Activated T-helper 1 cell treated with anti-CD3 and anti-CD28 coated beads, Interleukin-12 subunit alpha, Interleukin-12 subunit beta, Interleukin-2, Interleukin-4 antibody, amounts not matched to agents 30 ng/mL and 10 ng/mL and 1 ng/mL, durations not matched to agents 14 hours and 24 hours and 36 hours (primary cell): ENCODE results near the gene RBM5. TPM values are rescaled to one million over a fixed set of nuclear protein-coding genes. Genes with fewer than 3 reads are reported as not detected.

Experiments
- DNase-seq: peaks from one replicate; pipeline ENCODE4 v3.0.0; 2021; ENCODE audit warnings: low spot score
- H3K27ac Mint-ChIP-seq: one replicate; pipeline ENCODE4 v1.8.0; 2021; ENCODE audit warnings: mild to moderate bottlenecking, mixed read lengths
- H3K27me3 Mint-ChIP-seq: one replicate; pipeline ENCODE4 v1.8.0; 2022; ENCODE audit warnings: mild to moderate bottlenecking, moderate library complexity, mixed read lengths; ENCODE audit not compliant: insufficient read depth
- H3K36me3 Mint-ChIP-seq: one replicate; pipeline ENCODE4 v1.8.0; 2021; ENCODE audit warnings: low read depth, mixed read lengths
- H3K4me1 Mint-ChIP-seq: one replicate; pipeline ENCODE4 v1.8.0; 2021; ENCODE audit warnings: low read depth, mixed read lengths
- H3K4me3 Mint-ChIP-seq: one replicate; pipeline ENCODE4 v1.8.0; 2021; ENCODE audit warnings: mild to moderate bottlenecking, moderate library complexity, mixed read lengths
- H3K9me3 Mint-ChIP-seq: one replicate; pipeline ENCODE4 v1.8.0; 2021; ENCODE audit warnings: mixed read lengths
- intact Hi-C: fragments of 100-400 bp; cut with micrococcal nuclease; formaldehyde crosslinking; loops from one replicate; pipeline ENCODE4 v1.15.1; 2024
- total RNA-seq: library from RNA; stranded (reverse); gene quantifications from 2 replicates; pipeline ENCODE4 v1.2.3, GENCODE V29; 2022

Gene RBM5
- total RNA-seq, 1 donor from 2014 or later = 157 TPM

GRCh38 chr3:50136714-50137405, 48.1 kb downstream of the RBM5 start:
- intact Hi-C loops = no loop called here
- Mint-ChIP-seq H3K9me3 (no peaks in the 10 kb centered on the region), H3K4me1 (peaks cover 7% of the 10 kb centered on the region), H3K4me3 (no peak overlapping the region), H3K36me3 (no peaks in the 10 kb centered on the region), H3K27ac (no peak overlapping the region), H3K27me3 (peaks cover 3% of the 10 kb centered on the region)
- no peak for DNase-seq

DNA sequence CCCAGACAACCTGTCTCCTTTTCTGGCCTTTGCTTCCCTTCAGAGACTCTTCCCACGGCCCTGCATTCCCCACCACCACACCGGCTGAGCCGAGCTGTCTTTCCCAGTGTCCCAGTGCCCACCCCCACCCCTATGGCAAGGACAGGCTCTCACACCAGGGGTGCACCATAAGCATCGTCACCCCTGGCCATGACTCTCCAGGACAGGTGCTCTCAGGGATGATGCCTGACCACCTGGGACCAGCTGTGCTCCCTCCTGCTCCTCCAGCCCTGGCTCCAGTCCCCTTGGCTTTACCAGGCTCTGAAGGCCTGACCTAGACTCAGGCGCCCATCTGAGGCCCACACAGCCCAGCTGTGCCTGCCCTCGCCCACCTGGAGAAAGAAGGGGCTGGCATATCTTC, 48.8 kb downstream of the RBM5 start:
- Mint-ChIP-seq H3K27me3 (peaks cover 3% of the 10 kb centered on the region), H3K4me3 (no peak overlapping the region), H3K27ac (no peak overlapping the region), H3K36me3 (no peaks in the 10 kb centered on the region), H3K9me3 (no peaks in the 10 kb centered on the region), H3K4me1 (peaks cover 7% of the 10 kb centered on the region)
- intact Hi-C loops = no loop called here
- no peak for DNase-seq

GRCh38 chr3:50138266-50139200, 49.8 kb downstream of the RBM5 start:
- Mint-ChIP-seq H3K9me3 (no peaks in the 10 kb centered on the region), H3K36me3 (no peaks in the 10 kb centered on the region), H3K27me3 (no peaks in the 10 kb centered on the region), H3K4me3 (no peak overlapping the region), H3K4me1 (peaks cover 7% of the 10 kb centered on the region), H3K27ac (no peak overlapping the region)
- intact Hi-C loops = no loop called here
- no peak for DNase-seq

DNA sequence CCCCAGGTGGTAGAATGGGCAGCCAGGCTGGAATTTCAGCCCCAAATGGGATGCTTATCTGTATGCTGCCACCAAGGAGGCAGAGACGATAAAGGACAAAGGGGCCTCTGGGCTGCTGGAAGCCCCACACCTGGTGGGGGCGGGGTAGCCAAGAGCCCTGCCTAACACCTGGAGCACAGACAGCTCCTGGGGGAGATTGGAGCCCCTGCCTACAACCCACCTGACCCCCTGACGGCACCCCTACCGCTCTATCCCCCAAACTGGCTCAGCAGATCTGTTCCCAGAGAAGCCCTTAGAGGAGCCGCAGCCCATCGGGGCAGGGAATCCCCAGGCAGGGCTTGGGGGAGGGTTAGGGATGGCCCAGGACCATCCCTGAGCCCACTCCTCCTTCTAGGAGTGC, 50.6 kb downstream of the RBM5 start:
- no peak overlapping the region for H3K4me3 Mint-ChIP-seq
- peaks cover 7% of the 10 kb centered on the region for H3K4me1 Mint-ChIP-seq
- DNase-seq = no peak
- intact Hi-C loops = no loop called here
- H3K27ac Mint-ChIP-seq = no peak overlapping the region
- H3K9me3 Mint-ChIP-seq = no peaks in the 10 kb centered on the region
- H3K27me3 Mint-ChIP-seq = no peaks in the 10 kb centered on the region
- H3K36me3 Mint-ChIP-seq = no peaks in the 10 kb centered on the region

- Mint-ChIP-seq H3K4me3 (no peak overlapping the region), H3K36me3 (no peaks in the 10 kb centered on the region), H3K27ac (no peak overlapping the region), H3K9me3 (no peaks in the 10 kb centered on the region), H3K4me1 (peaks cover 7% of the 10 kb centered on the region), H3K27me3 (no peaks in the 10 kb centered on the region)
- DNase-seq = no peak
- intact Hi-C loops = loop anchor here (2.0 kb wide), 1 partner anchor 15 kb away; the partner anchor contains the start of gene SEMA3F
Observed at GRCh38 chr3:50139718-50140423, 51.2 kb downstream of the RBM5 start.

DNA sequence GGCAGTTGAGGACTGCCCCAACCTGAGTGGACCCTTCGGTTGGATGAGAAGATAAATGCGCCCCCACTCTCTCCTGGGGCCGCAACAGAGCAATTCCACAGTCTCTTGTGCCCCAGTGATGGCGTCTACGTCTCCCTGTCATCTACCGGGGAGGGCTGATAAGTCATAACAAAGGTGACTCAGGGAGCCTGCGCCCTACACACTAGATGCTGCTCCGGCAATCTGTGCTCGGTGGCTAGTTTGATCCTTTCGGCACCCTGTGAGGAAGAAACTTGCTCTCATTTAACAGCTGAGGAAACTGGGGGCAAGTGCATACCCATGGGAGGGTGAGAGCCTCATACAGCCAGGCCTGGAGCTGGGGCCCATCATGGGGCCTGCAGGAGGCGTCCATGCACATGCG, 52.3 kb downstream of the RBM5 start:
- H3K4me1 Mint-ChIP-seq = peaks cover 7% of the 10 kb centered on the region
- no peak overlapping the region for H3K4me3 Mint-ChIP-seq
- no peaks in the 10 kb centered on the region for H3K9me3 Mint-ChIP-seq
- no peak overlapping the region for H3K27ac Mint-ChIP-seq
- intact Hi-C loops = loop anchor here (2.0 kb wide), 1 partner anchor 14 kb away; the partner anchor contains the start of gene SEMA3F
- H3K27me3 Mint-ChIP-seq = no peaks in the 10 kb centered on the region
- DNase-seq = no peak
- no peaks in the 10 kb centered on the region for H3K36me3 Mint-ChIP-seq

DNA sequence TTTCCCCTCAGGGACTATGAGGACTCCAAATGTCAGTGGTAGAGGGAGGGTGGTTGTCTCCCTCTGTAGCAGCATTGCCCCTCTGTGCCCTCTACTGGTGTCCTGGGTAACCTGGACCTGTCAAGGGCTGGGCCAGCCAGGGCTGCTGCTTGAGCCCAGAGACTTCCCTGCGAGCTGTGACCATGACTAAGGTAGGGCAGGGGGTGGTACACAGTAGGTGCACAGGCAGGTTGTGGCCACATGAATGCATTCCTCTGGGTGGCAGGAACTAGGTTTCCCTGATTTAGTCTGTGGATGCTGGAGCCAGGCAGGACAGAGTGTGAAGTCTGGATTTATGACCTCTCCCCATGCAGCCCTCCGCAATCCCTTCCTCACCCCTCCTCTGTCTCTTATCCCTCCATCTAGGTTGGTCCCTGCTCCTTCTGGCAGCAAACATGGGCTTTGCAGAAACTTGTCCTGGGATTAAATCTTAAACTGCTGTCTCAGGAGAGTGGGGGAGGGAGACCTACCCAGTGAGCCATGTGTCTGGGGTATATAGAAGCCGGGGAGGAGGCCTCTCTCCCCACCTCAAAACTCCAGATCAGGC, 57.7 kb downstream of the RBM5 start:
- H3K9me3 Mint-ChIP-seq = no peaks in the 10 kb centered on the region

DNA sequence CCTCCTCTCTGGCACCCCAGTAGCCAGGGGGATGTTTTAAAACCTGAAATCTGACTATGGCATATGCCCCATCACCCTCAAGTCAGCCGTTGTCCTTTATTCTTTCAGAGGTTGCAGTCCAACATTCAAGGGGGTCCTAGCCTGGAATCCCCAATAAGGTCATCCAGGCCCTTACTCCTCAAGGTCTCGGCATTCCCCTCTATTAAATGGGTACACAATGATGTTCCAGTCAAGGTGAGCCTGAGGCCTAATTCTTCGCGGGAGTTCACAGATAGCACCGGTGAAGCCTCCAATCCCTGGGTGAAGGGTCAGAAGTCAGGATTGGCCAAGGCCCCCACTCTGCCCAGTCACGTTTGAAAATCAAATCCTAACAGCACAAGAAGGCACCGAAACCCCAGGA, 58.3 kb downstream of the RBM5 start:
- no peak overlapping the region for H3K27ac Mint-ChIP-seq
- intact Hi-C loops = no loop called here
- no peak overlapping the region for H3K4me3 Mint-ChIP-seq
- H3K27me3 Mint-ChIP-seq = peaks cover 6% of the 10 kb centered on the region
- no peak for DNase-seq
- H3K36me3 Mint-ChIP-seq = no peaks in the 10 kb centered on the region
- no peaks in the 10 kb centered on the region for H3K9me3 Mint-ChIP-seq
- no peaks in the 10 kb centered on the region for H3K4me1 Mint-ChIP-seq

More for the DNA sequence above, 57.7 kb downstream of the RBM5 start:
- H3K27ac Mint-ChIP-seq = no peak overlapping the region
- peaks cover 6% of the 10 kb centered on the region for H3K27me3 Mint-ChIP-seq
- H3K4me1 Mint-ChIP-seq = no peaks in the 10 kb centered on the region
- H3K36me3 Mint-ChIP-seq = no peaks in the 10 kb centered on the region
- DNase-seq = no peak
- intact Hi-C loops = no loop called here
- H3K4me3 Mint-ChIP-seq = no peak overlapping the region

DNA sequence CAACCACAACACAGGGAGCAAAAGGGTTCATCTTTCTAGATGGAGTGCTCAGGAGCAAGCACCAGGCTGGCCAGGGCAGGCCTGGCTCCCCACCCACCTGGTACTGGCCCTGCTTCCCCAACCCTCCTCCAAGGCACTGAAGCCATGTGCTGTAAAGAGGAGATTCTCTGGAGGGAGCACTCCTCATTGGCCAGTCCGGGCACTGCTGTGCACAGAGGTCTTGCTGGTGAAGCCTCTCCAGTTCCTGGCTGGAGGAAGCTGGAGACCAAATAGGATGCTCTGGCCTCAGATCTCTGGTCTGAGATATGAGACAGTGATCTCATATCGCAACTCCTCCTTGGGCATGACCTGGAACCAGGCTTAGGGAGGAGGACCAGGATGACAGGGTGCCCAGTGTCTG, 58.7 kb downstream of the RBM5 start:
- Mint-ChIP-seq H3K36me3 (no peaks in the 10 kb centered on the region), H3K4me1 (no peaks in the 10 kb centered on the region), H3K27me3 (peaks cover 6% of the 10 kb centered on the region), H3K27ac (no peak overlapping the region), H3K9me3 (no peaks in the 10 kb centered on the region), H3K4me3 (no peak overlapping the region)
- intact Hi-C loops = no loop called here
- DNase-seq = no peak

- no peak for DNase-seq
Observed at GRCh38 chr3:50147861-50148260, 59.1 kb downstream of the RBM5 start.

DNA sequence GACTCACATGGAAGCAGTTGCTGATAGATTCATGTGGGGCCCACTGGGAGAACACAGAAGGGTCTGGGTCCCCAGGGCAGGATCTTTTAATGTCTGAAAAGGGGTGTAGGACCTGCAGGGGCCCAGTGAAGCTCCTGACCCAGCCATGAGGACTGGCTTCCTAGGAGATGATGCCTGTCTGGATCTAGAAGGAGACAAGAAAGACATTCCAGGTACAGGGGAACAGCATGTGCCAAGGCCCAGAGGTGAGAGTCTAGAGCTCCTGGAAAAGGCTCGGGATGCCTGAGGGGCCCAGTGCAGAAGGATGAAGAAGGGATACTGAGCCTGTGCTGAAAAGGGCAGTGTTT, 61.7 kb downstream of the RBM5 start:
- Mint-ChIP-seq H3K9me3 (no peaks in the 10 kb centered on the region), H3K27me3 (peaks cover 21% of the 10 kb centered on the region), H3K36me3 (no peaks in the 10 kb centered on the region), H3K4me1 (no peaks in the 10 kb centered on the region), H3K27ac (no peak overlapping the region), H3K4me3 (no peak overlapping the region)
- intact Hi-C loops = no loop called here
- no peak for DNase-seq

More at GRCh38 chr3:50147861-50148260, 59.1 kb downstream of the RBM5 start:
- Mint-ChIP-seq H3K4me3 (no peak overlapping the region), H3K36me3 (no peaks in the 10 kb centered on the region), H3K27me3 (peaks cover 6% of the 10 kb centered on the region), H3K9me3 (no peaks in the 10 kb centered on the region), H3K27ac (no peak overlapping the region), H3K4me1 (no peaks in the 10 kb centered on the region)
- intact Hi-C loops = no loop called here

DNA sequence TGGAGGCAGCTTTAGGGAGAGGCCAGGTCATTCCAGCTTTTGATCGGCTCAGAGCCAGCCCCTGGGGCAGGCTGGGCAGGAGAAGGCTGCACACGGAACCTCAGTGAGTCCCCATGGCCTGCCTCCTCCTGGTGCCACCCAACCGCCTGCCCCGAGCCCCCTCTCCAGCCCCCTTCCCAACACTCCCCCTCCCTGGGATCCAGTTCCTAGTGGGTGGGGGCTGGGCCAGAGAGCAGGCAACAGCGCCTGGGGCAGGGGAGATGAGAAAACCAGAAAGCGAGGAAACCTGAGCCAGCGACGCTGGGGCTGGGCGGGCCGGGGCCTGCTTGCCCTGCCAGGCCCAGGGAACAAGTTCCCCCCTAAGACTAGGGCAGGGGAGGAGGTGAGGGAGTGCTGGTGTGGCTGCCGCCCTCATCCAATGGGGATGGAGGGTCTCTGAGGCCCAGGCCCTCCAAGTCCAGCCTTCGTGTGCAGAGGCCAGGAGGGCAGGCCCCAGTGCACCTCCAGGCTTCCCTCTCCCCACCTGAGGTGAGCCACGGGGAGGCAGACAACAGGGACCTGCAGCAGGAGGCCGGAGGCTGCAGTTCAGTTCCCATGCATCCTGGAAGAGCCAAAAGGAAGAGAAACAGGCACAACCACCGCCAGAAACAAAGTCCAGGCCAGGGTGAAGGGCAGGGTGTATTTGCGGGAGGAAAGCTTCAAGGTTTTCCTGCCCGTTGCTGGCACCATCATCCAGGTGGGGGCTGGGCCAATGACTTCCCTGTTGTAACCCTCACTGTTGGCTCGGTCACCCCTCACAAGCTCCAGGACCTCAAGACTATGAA, 62.4 kb downstream of the RBM5 start:
- H3K4me3 Mint-ChIP-seq = no peak overlapping the region
- no peaks in the 10 kb centered on the region for H3K9me3 Mint-ChIP-seq
- no peaks in the 10 kb centered on the region for H3K36me3 Mint-ChIP-seq
- no peak overlapping the region for H3K27ac Mint-ChIP-seq
- DNase-seq = no peak
- H3K27me3 Mint-ChIP-seq = peaks cover 26% of the 10 kb centered on the region
- no peaks in the 10 kb centered on the region for H3K4me1 Mint-ChIP-seq
- intact Hi-C loops = no loop called here
